ENCODE measurements around the gene HCN2. TPM values are rescaled to one million over a fixed set of nuclear protein-coding genes. Genes with fewer than 3 reads are reported as not detected.

HCN2 gene
- total and polyA plus RNA-seq, 10 of the 15 experiments (the other 5 are each of a cell fraction or from before 2014, with no cell fraction given): 0.01 to 0.54 (median 0.08) TPM; not detected in 4

- TF ChIP-seq ATF2 (IDR thresholded peaks at IDR 0.05; ENCODE audit: low read length): no peak
- TF ChIP-seq YBX1 (IDR thresholded peaks at IDR 0.05): no peak
- no peak for TF ChIP-seq POLR2AphosphoS2 (IDR thresholded peaks at IDR 0.05; ENCODE audit: low read depth, low read length)
- no peak for TF ChIP-seq BRCA1 (IDR thresholded peaks at IDR 0.05; ENCODE audit: low read depth, low read length)
- no peak for TF ChIP-seq NFIC (IDR thresholded peaks at IDR 0.05; ENCODE audit: low read depth, low read length)
- TF ChIP-seq MYC (IDR thresholded peaks at IDR 0.05; ENCODE audit: insufficient read depth, insufficient read length, insufficient replicate concordance, low read length, severe bottlenecking): no peak
Measured at GRCh38 chr19:597406-598315, 8.0 kb downstream of the HCN2 start (continued).

GRCh38 chr19:601310-601709, 11.6 kb downstream of the HCN2 start:
- no peak for DNase-seq (ENCODE audit: low read depth, low spot score)
- Histone ChIP-seq H3K36me3 (ENCODE audit: control insufficient read depth in 2 of 2, insufficient read depth in 2 of 2, low read length in 1 of 2) (no peaks in the 10 kb centered on the region), H3K27me3 (replicated peaks in 1 of 2; ENCODE audit: control insufficient read depth in 2 of 2, insufficient read depth in 2 of 2, low read length in 1 of 2) (no peaks in the 10 kb centered on the region; a peak in 1 of 4 replicates), H3K79me2 (ENCODE audit: control insufficient read depth, insufficient read depth, low read length) (no peaks in the 10 kb centered on the region), H3K27ac (ENCODE audit: control insufficient read depth, insufficient read depth) (no peak overlapping the region), H3K4me3 (no peak overlapping the region), H2AFZ (ENCODE audit: control insufficient read depth, low read depth, low read length) (no peak overlapping the region), H3K9ac (ENCODE audit: control insufficient read depth, insufficient read depth, low read length) (no peak overlapping the region), H3K4me1 (ENCODE audit: control insufficient read depth, insufficient read depth, low read length) (no peaks in the 10 kb centered on the region), H4K20me1 (ENCODE audit: control insufficient read depth, insufficient read depth) (no peaks in the 10 kb centered on the region), H3K4me2 (ENCODE audit: control insufficient read depth, insufficient read depth) (no peak overlapping the region), H3K9me3 (replicated peaks; ENCODE audit: control insufficient read depth, insufficient read depth, low read length) (no peaks in the 10 kb centered on the region; the same call in 2 of the 3 replicates)
- no peak for FAIRE-seq
- intact Hi-C loops (cut with micrococcal nuclease; ENCODE audit: unreplicated experiment) (no loop called here), in situ Hi-C loops (cut with MboI) (no loop called here)
- ChIA-PET POLR2A (no interaction called here), RAD21 (ENCODE audit: unreplicated experiment) (no interaction called here), CTCF (no interaction called here), SMC1A (ENCODE audit: uncharacterized antibody, unreplicated experiment) (no interaction called here)
- 79% methylated on average over 27 of the region's 28 CpGs for WGBS (ENCODE audit: insufficient coverage, insufficient replicate concordance, low lambda C conversion rate, missing lambda C conversion rate)
- no peak for ATAC-seq
- BruUV-seq (replicated peaks): no TSS peak
- TF ChIP-seq USF1 (IDR thresholded peaks at IDR 0.05; ENCODE audit: borderline replicate concordance, extremely low read length, insufficient read depth, low read depth, low read length) (no peak), SRF (IDR thresholded peaks at IDR 0.05; ENCODE audit: low read depth in 2 of 2, low read length in 2 of 2) (no peak), POU2F2 (IDR thresholded peaks at IDR 0.05; ENCODE audit: borderline replicate concordance, low read depth, low read length) (no peak), CHD4 (IDR thresholded peaks at IDR 0.05) (no peak), IKZF1 (conservative IDR thresholded peaks at IDR 0.05) (no peak), ZBTB11 (CRISPR knock-in tag; IDR thresholded peaks at IDR 0.05) (no peak), FOXM1 (IDR thresholded peaks at IDR 0.05; ENCODE audit: low read depth, low read length) (no peak), BMI1 (IDR thresholded peaks at IDR 0.05; ENCODE audit: borderline replicate concordance) (no peak), E2F4 (IDR thresholded peaks at IDR 0.05; ENCODE audit: low read depth, low read length) (no peak), ZNF24 (IDR thresholded peaks at IDR 0.05) (no peak)
